Cardiac muscle cell (in vitro differentiated cells and primary cell): ENCODE data around the gene IMPDH1. TPM values are rescaled to one million over a fixed set of nuclear protein-coding genes. Genes with fewer than 3 reads are reported as not detected.

Experiments
- DNase-seq, 2 donors: peaks; one replicate each; pipeline versions ENCODE4 v3.0.0 to v3.0.0-alpha.2; 2010 to 2017; ENCODE audit warnings: low read depth in 1 of 2, low spot score in 1 of 2
- H3K27ac ChIP-seq: fragments of 200-600 bp; sonication (generic); 2 replicates; pipeline ENCODE4 v1.5.1; 2016
- H3K27me3 ChIP-seq: fragments of 200-600 bp; sonication (generic); 2 replicates; pipeline ENCODE4 v1.6.0; 2016; ENCODE audit warnings: control low read depth
- H3K36me3 ChIP-seq: fragments of 200-600 bp; sonication (generic); 2 replicates; pipeline ENCODE4 v1.5.1; 2016; ENCODE audit warnings: control low read depth
- H3K4me1 ChIP-seq: fragments of 200-600 bp; sonication (generic); 2 replicates; pipeline ENCODE4 v1.8.1; 2017; ENCODE audit warnings: low read depth, mild to moderate bottlenecking, mixed run types
- H3K4me3 ChIP-seq: fragments of 200-600 bp; sonication (generic); 2 replicates; pipeline ENCODE4 v1.5.1; 2016; ENCODE audit warnings: mild to moderate bottlenecking
- H3K9me3 ChIP-seq: fragments of 200-600 bp; sonication (generic); 2 replicates; pipeline ENCODE4 v1.5.1; 2017; ENCODE audit warnings: low read depth, mild to moderate bottlenecking, control low read depth
- CTCF ChIP-seq: IDR thresholded peaks from 2 replicates; pipeline ENCODE4 v1.5.1; 2012; ENCODE audit warnings: low read depth, mild to moderate bottlenecking, low read length
- polyA plus RNA-seq: library from polyadenylated mRNA; unstranded; fragments of >200 nt; fragmentation: Nextera tagmentation; extraction: Ambion mirVana; gene quantifications from 2 replicates; pipeline ENCODE4 v1.2.1, GENCODE V29; 2016
- total RNA-seq: library from RNA; depleted of rRNA; stranded (reverse); fragments of >200 nt; gene quantifications from 2 replicates; pipeline ENCODE4 v1.2.3, GENCODE V29; 2016

IMPDH1 gene
- total and polyA plus RNA-seq, 2 experiments from 2014 or later: 20.5 to 24.0 TPM

- Histone ChIP-seq H3K4me3 (no peak overlapping the region), H3K36me3 (no peaks in the 10 kb centered on the region), H3K4me1 (no peaks in the 10 kb centered on the region), H3K27ac (no peak overlapping the region), H3K27me3 (peaks cover 29% of the 10 kb centered on the region), H3K9me3 (no peaks in the 10 kb centered on the region)
- no peak for TF ChIP-seq CTCF
- DNase-seq: no peak
These were observed 6.1 kb downstream of the IMPDH1 start for GRCh38 chr7:128403676-128404075.

DNA sequence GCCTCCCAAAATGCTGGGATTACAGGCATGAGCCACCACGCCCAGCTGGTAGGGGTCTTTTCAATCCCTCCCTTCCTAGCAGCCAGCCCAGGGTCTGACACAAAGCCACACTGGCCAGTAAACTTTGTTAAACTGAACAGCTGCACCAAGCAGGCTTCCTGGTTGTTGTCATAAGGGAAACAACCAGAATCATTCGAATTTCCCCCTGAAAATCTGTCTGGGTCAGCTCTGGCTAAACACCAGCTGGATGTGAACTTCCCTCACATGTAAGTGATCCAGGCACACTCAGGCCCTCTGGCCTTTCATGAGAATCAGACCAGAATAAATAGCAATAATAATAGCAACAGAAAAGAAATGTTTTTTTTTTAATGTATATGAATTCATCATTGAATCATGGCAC, 7.4 kb downstream of the IMPDH1 start:
- Histone ChIP-seq H3K27me3 (peaks cover 21% of the 10 kb centered on the region), H3K4me3 (no peak overlapping the region), H3K4me1 (no peaks in the 10 kb centered on the region), H3K27ac (no peak overlapping the region), H3K9me3 (no peaks in the 10 kb centered on the region), H3K36me3 (no peaks in the 10 kb centered on the region)
- no peak for TF ChIP-seq CTCF
- no peak for DNase-seq

DNA sequence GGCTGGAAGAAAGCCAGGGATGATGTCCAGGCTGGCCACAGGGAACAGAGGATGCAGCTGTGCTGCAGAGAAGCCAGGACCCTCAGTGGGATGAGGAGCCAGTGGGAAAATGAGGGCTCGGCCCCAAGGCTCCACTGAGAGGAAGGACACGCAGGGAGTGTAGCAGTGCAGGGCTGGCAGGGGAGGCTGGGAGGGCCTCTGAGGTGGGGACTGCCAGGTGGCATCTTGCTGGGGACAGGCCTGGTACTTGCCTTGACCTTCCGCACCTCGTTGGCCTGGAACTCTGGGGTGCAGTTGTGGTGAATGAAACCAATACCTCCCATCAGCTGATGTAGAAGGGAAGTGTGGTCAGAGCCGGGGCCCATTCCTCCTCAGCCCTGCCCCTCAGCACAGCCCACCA, 9.2 kb downstream of the IMPDH1 start:
- H3K36me3 ChIP-seq: no peaks in the 10 kb centered on the region
- no peak overlapping the region for H3K4me3 ChIP-seq

DNA sequence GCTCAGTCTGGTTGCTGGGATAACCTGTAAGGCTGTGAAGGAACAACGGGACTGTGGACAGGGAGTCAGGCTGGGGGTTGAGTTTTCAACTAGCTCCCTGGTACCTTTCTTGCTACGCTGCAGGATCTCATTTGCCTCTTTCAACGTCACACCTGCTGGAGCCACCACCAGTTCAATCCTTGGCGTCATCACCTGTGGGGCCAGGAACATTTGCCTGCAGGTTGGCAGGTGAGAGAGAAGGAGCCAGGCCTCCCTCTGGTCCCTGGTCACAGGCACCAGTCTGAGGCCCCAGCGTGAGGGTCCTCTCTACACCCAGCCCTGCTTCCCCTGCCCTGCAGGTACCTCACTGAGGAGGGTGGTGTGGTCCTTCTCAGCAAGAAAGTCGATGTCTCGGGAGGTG, 9.8 kb downstream of the IMPDH1 start:
- H3K27me3 ChIP-seq: peaks cover 9% of the 10 kb centered on the region
- H3K4me1 ChIP-seq: no peaks in the 10 kb centered on the region
- DNase-seq: no peak
- no peaks in the 10 kb centered on the region for H3K9me3 ChIP-seq
- H3K36me3 ChIP-seq: no peaks in the 10 kb centered on the region
- no peak overlapping the region for H3K27ac ChIP-seq
- no peak for TF ChIP-seq CTCF
- H3K4me3 ChIP-seq: no peak overlapping the region

More for the DNA sequence above, 9.2 kb downstream of the IMPDH1 start:
- Histone ChIP-seq H3K4me1 (no peaks in the 10 kb centered on the region), H3K27me3 (peaks cover 14% of the 10 kb centered on the region), H3K9me3 (no peaks in the 10 kb centered on the region), H3K27ac (no peak overlapping the region)
- no peak for DNase-seq
- no peak for TF ChIP-seq CTCF

DNA sequence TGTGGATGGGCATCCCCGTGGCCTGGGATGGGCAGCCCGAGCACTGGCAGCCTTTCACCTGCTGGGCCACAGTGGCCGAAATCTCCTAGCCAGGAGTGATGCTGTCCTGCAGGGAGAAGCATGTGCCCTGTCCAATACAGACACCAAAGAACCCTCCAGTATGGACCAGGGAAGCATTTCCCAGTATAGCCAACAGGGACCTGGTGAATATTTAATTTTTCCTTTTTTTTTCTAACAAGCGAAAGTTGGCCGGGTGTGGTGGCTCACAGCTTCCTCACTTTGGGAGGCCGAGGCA, 11.0 kb downstream of the IMPDH1 start:
- Histone ChIP-seq H3K4me3 (no peak overlapping the region), H3K36me3 (no peaks in the 10 kb centered on the region), H3K27ac (no peak overlapping the region), H3K27me3 (no peaks in the 10 kb centered on the region), H3K9me3 (no peaks in the 10 kb centered on the region), H3K4me1 (no peaks in the 10 kb centered on the region)
- no peak for TF ChIP-seq CTCF
- no peak for DNase-seq
